HepG2 (cell line): ENCODE measurements around the gene ITGA7.

Experiments used
- FOXM1 ChIP-seq: sonication (generic); formaldehyde crosslinking; IDR thresholded peaks from 2 replicates; pipeline ENCODE4 v1.5.0; 2020; ENCODE audit warnings: missing genetic modification reagents
- HCFC1 ChIP-seq: fragments of 150-350 bp; IDR thresholded peaks from 2 replicates; pipeline ENCODE4 v1.6.1; 2014; ENCODE audit warnings: low read depth, low read length
- JARID2 ChIP-seq: sonication (generic); formaldehyde crosslinking; IDR thresholded peaks from 2 replicates; pipeline ENCODE4 v1.8.1; 2023; ENCODE audit warnings: missing genetic modification reagents, inconsistent platforms; ENCODE audit not compliant: insufficient replicate concordance
- MEIS1 ChIP-seq: sonication (generic); formaldehyde crosslinking; IDR thresholded peaks from 2 replicates; pipeline ENCODE4 v1.9.0; 2021; ENCODE audit warnings: mild to moderate bottlenecking, missing genetic modification reagents, moderate library complexity, borderline replicate concordance
- MXD1 ChIP-seq: sonication (generic); formaldehyde crosslinking; IDR thresholded peaks from 2 replicates; pipeline ENCODE4 v1.4.0; 2020; ENCODE audit warnings: mild to moderate bottlenecking, missing genetic modification reagents
- RFXANK ChIP-seq: IDR thresholded peaks from 2 replicates; pipeline ENCODE4 v1.6.1; 2016
- SKI ChIP-seq: fragments of 450-650 bp; IDR thresholded peaks from one replicate; pipeline ENCODE4 v1.6.1; 2018; ENCODE audit warnings: mild to moderate bottlenecking; ENCODE audit not compliant: partially characterized antibody
- TAF1 ChIP-seq: sonication (generic); formaldehyde crosslinking; IDR thresholded peaks from 2 replicates; pipeline ENCODE4 v1.4.0; 2020; ENCODE audit warnings: missing genetic modification reagents
- ZNF274 ChIP-seq: sonication (generic); formaldehyde crosslinking; IDR thresholded peaks from 2 replicates; pipeline ENCODE4 v1.5.1; 2020; ENCODE audit warnings: mild to moderate bottlenecking, missing genetic modification reagents
- ZNF615 ChIP-seq: sonication (generic); formaldehyde crosslinking; IDR thresholded peaks from 2 replicates; pipeline ENCODE4 v1.5.0; 2020; ENCODE audit warnings: mild to moderate bottlenecking, missing genetic modification reagents, borderline replicate concordance
- ZNF674 ChIP-seq: sonication (generic); formaldehyde crosslinking; IDR thresholded peaks from 2 replicates; pipeline ENCODE4 v1.5.0; 2020; ENCODE audit warnings: low read depth, mild to moderate bottlenecking, missing genetic modification reagents
- TF ChIP-seq, protein P1 (sequence below): sonication (generic); formaldehyde crosslinking; IDR thresholded peaks from 2 replicates; pipeline ENCODE4 v1.5.0; 2020; ENCODE audit warnings: mild to moderate bottlenecking, missing genetic modification reagents, moderate library complexity

- TF ChIP-seq, protein P1, sequence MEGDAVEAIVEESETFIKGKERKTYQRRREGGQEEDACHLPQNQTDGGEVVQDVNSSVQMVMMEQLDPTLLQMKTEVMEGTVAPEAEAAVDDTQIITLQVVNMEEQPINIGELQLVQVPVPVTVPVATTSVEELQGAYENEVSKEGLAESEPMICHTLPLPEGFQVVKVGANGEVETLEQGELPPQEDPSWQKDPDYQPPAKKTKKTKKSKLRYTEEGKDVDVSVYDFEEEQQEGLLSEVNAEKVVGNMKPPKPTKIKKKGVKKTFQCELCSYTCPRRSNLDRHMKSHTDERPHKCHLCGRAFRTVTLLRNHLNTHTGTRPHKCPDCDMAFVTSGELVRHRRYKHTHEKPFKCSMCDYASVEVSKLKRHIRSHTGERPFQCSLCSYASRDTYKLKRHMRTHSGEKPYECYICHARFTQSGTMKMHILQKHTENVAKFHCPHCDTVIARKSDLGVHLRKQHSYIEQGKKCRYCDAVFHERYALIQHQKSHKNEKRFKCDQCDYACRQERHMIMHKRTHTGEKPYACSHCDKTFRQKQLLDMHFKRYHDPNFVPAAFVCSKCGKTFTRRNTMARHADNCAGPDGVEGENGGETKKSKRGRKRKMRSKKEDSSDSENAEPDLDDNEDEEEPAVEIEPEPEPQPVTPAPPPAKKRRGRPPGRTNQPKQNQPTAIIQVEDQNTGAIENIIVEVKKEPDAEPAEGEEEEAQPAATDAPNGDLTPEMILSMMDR (CRISPR knock-in tag) = no peak
- TF ChIP-seq TAF1 = no peak
- TF ChIP-seq SKI = no peak
- no peak for TF ChIP-seq JARID2 (CRISPR knock-in tag)
- no peak for TF ChIP-seq ZNF674 (CRISPR knock-in tag)
- TF ChIP-seq MEIS1 (CRISPR knock-in tag) = no peak
- TF ChIP-seq FOXM1 (CRISPR knock-in tag) = no peak
- no peak for TF ChIP-seq MXD1
- TF ChIP-seq ZNF615 (CRISPR knock-in tag) = no peak
- TF ChIP-seq ZNF274 (CRISPR knock-in tag) = no peak
- TF ChIP-seq HCFC1 = no peak
- TF ChIP-seq RFXANK (CRISPR knock-in tag) = no peak
Observed at GRCh38 chr12:55694651-55695050, 13.1 kb downstream of the ITGA7 start.
